ENCODE results near the gene DCLRE1C. TPM values are rescaled to one million over a fixed set of nuclear protein-coding genes. Genes with fewer than 3 reads are reported as not detected.
"Not testable (repeated sequence)": the region's sequence is repeated elsewhere in the genome, so short reads cannot be mapped to it uniquely, and the experiment has no call there.

DCLRE1C gene
- total RNA-seq, 1 experiment from 2014 or later, result 19.6 TPM

- peaks cover 33% of the 10 kb centered on the region for H3K4me1 ChIP-seq (ENCODE audit: low read length)
- DNase-seq, result peak; percentile 62
- no peaks in the 10 kb centered on the region for H3K9me3 ChIP-seq (ENCODE audit: low read length)
- H3K79me2 ChIP-seq (ENCODE audit: low read length), result peaks cover 57% of the 10 kb centered on the region
- H3K36me3 ChIP-seq (ENCODE audit: insufficient read depth, low read length), result peaks cover 13% of the 10 kb centered on the region
- H3K4me2 ChIP-seq (ENCODE audit: low read depth, low read length, poor library complexity, severe bottlenecking), result peak overlapping the region; percentile 75
- H3K27ac ChIP-seq (ENCODE audit: low read length), result peak overlapping the region; percentile 85
- H3K27me3 ChIP-seq (ENCODE audit: low read length), result no peaks in the 10 kb centered on the region
- H2AFZ ChIP-seq (ENCODE audit: low read length), result peak overlapping the region; percentile 76; the same call in 1 of the 2 replicates
- peak overlapping the region; percentile 79 for H3K4me3 ChIP-seq (ENCODE audit: low read length)
- H3K9me2 ChIP-seq (replicated peaks; ENCODE audit: insufficient read depth, low read length), result no peaks in the 10 kb centered on the region
- peaks cover 7% of the 10 kb centered on the region for H4K20me1 ChIP-seq (ENCODE audit: insufficient read depth, low read depth, low read length)
- peak overlapping the region; percentile 85 for H3K9ac ChIP-seq (ENCODE audit: low read length)
Observed at GRCh38 chr10:14953424-14954000, 384 bp downstream of the DCLRE1C start.

GRCh38 chr10:14952851-14953423 is 959 bp downstream of the DCLRE1C start:
- Histone ChIP-seq H3K9me3 (ENCODE audit: low read length) (no peaks in the 10 kb centered on the region), H3K27me3 (ENCODE audit: low read length) (no peaks in the 10 kb centered on the region), H3K9me2 (replicated peaks; ENCODE audit: insufficient read depth, low read length) (no peaks in the 10 kb centered on the region), H3K36me3 (ENCODE audit: insufficient read depth, low read length) (peaks cover 18% of the 10 kb centered on the region), H3K4me2 (ENCODE audit: low read depth, low read length, poor library complexity, severe bottlenecking) (peak overlapping the region; percentile 75), H3K27ac (ENCODE audit: low read length) (peak overlapping the region; percentile 85), H3K9ac (ENCODE audit: low read length) (peak overlapping the region; percentile 85), H2AFZ (ENCODE audit: low read length) (no peak overlapping the region), H3K4me1 (ENCODE audit: low read length) (peaks cover 33% of the 10 kb centered on the region), H3K4me3 (ENCODE audit: low read length) (peak overlapping the region; percentile 79), H3K79me2 (ENCODE audit: low read length) (peaks cover 63% of the 10 kb centered on the region), H4K20me1 (ENCODE audit: insufficient read depth, low read depth, low read length) (peaks cover 7% of the 10 kb centered on the region)
- peak; percentile 52 for DNase-seq

GRCh38 chr10:14949291-14949690 is 4.6 kb downstream of the DCLRE1C start:
- Histone ChIP-seq H3K27me3 (ENCODE audit: low read length) (no peaks in the 10 kb centered on the region), H3K9me3 (ENCODE audit: low read length) (no peaks in the 10 kb centered on the region), H3K9ac (ENCODE audit: low read length) (no peak overlapping the region), H4K20me1 (ENCODE audit: insufficient read depth, low read depth, low read length) (peaks cover 7% of the 10 kb centered on the region), H3K4me1 (ENCODE audit: low read length) (peaks cover 25% of the 10 kb centered on the region), H3K27ac (ENCODE audit: low read length) (no peak overlapping the region), H3K36me3 (ENCODE audit: insufficient read depth, low read length) (peaks cover 42% of the 10 kb centered on the region), H2AFZ (ENCODE audit: low read length) (no peak overlapping the region), H3K79me2 (ENCODE audit: low read length) (peaks cover 82% of the 10 kb centered on the region), H3K9me2 (replicated peaks; ENCODE audit: insufficient read depth, low read length) (no peaks in the 10 kb centered on the region), H3K4me2 (ENCODE audit: low read depth, low read length, poor library complexity, severe bottlenecking) (no peak overlapping the region), H3K4me3 (ENCODE audit: low read length) (no peak overlapping the region)
- DNase-seq, result no peak

- Histone ChIP-seq H3K4me1 (ENCODE audit: low read length) (peaks cover 19% of the 10 kb centered on the region), H3K9ac (ENCODE audit: low read length) (no peak overlapping the region), H3K79me2 (ENCODE audit: low read length) (peaks cover 66% of the 10 kb centered on the region), H3K27ac (ENCODE audit: low read length) (no peak overlapping the region), H3K27me3 (ENCODE audit: low read length) (no peaks in the 10 kb centered on the region), H3K9me2 (replicated peaks; ENCODE audit: insufficient read depth, low read length) (no peaks in the 10 kb centered on the region), H3K4me3 (ENCODE audit: low read length) (no peak overlapping the region), H2AFZ (ENCODE audit: low read length) (no peak overlapping the region), H3K9me3 (ENCODE audit: low read length) (no peaks in the 10 kb centered on the region), H3K36me3 (ENCODE audit: insufficient read depth, low read length) (peaks cover 42% of the 10 kb centered on the region), H4K20me1 (ENCODE audit: insufficient read depth, low read depth, low read length) (peaks cover 7% of the 10 kb centered on the region), H3K4me2 (ENCODE audit: low read depth, low read length, poor library complexity, severe bottlenecking) (no peak overlapping the region)
- DNase-seq, result no peak
Observed at GRCh38 chr10:14947268-14947667, 6.6 kb downstream of the DCLRE1C start.

- DNase-seq, result no peak
- Histone ChIP-seq H3K9me3 (ENCODE audit: low read length) (no peaks in the 10 kb centered on the region), H3K27me3 (ENCODE audit: low read length) (no peaks in the 10 kb centered on the region), H3K79me2 (ENCODE audit: low read length) (peaks cover 47% of the 10 kb centered on the region), H3K9me2 (replicated peaks; ENCODE audit: insufficient read depth, low read length) (no peaks in the 10 kb centered on the region), H3K27ac (ENCODE audit: low read length) (no peak overlapping the region), H3K36me3 (ENCODE audit: insufficient read depth, low read length) (peaks cover 42% of the 10 kb centered on the region), H3K4me1 (ENCODE audit: low read length) (no peaks in the 10 kb centered on the region), H3K4me3 (ENCODE audit: low read length) (no peak overlapping the region), H2AFZ (ENCODE audit: low read length) (no peak overlapping the region), H3K4me2 (ENCODE audit: low read depth, low read length, poor library complexity, severe bottlenecking) (no peak overlapping the region), H4K20me1 (ENCODE audit: insufficient read depth, low read depth, low read length) (peaks cover 5% of the 10 kb centered on the region), H3K9ac (ENCODE audit: low read length) (no peak overlapping the region)
Observed at GRCh38 chr10:14945108-14945507, 8.8 kb downstream of the DCLRE1C start.

GRCh38 chr10:14942950-14943338 is 11.0 kb downstream of the DCLRE1C start:
- not testable (repeated sequence) for H3K27me3 ChIP-seq (ENCODE audit: low read length); H3K4me1 ChIP-seq (ENCODE audit: low read length); H3K27ac ChIP-seq (ENCODE audit: low read length); DNase-seq; H3K4me2 ChIP-seq (ENCODE audit: low read depth, low read length, poor library complexity, severe bottlenecking); H3K9ac ChIP-seq (ENCODE audit: low read length); H4K20me1 ChIP-seq (ENCODE audit: insufficient read depth, low read depth, low read length); H2AFZ ChIP-seq (ENCODE audit: low read length); H3K9me3 ChIP-seq (ENCODE audit: low read length); H3K4me3 ChIP-seq (ENCODE audit: low read length); H3K9me2 ChIP-seq (replicated peaks; ENCODE audit: insufficient read depth, low read length)
- Histone ChIP-seq H3K36me3 (ENCODE audit: insufficient read depth, low read length) (peaks cover 30% of the 10 kb centered on the region), H3K79me2 (ENCODE audit: low read length) (peaks cover 34% of the 10 kb centered on the region)

- H3K4me3 ChIP-seq (ENCODE audit: low read length); H3K9me2 ChIP-seq (replicated peaks; ENCODE audit: insufficient read depth, low read length); H4K20me1 ChIP-seq (ENCODE audit: insufficient read depth, low read depth, low read length); H3K9me3 ChIP-seq (ENCODE audit: low read length); H3K9ac ChIP-seq (ENCODE audit: low read length); H3K27ac ChIP-seq (ENCODE audit: low read length); DNase-seq; H3K4me2 ChIP-seq (ENCODE audit: low read depth, low read length, poor library complexity, severe bottlenecking); H3K27me3 ChIP-seq (ENCODE audit: low read length); H2AFZ ChIP-seq (ENCODE audit: low read length); H3K4me1 ChIP-seq (ENCODE audit: low read length): not testable (repeated sequence)
- H3K36me3 ChIP-seq (ENCODE audit: insufficient read depth, low read length), result peaks cover 25% of the 10 kb centered on the region
- H3K79me2 ChIP-seq (ENCODE audit: low read length), result peaks cover 28% of the 10 kb centered on the region
Observed at GRCh38 chr10:14942147-14942949, 11.5 kb downstream of the DCLRE1C start.

- H4K20me1 ChIP-seq (ENCODE audit: insufficient read depth, low read depth, low read length); H3K4me3 ChIP-seq (ENCODE audit: low read length); H3K9me2 ChIP-seq (replicated peaks; ENCODE audit: insufficient read depth, low read length); H3K4me1 ChIP-seq (ENCODE audit: low read length); H3K27me3 ChIP-seq (ENCODE audit: low read length); H3K9me3 ChIP-seq (ENCODE audit: low read length); H2AFZ ChIP-seq (ENCODE audit: low read length); H3K4me2 ChIP-seq (ENCODE audit: low read depth, low read length, poor library complexity, severe bottlenecking); H3K9ac ChIP-seq (ENCODE audit: low read length); H3K27ac ChIP-seq (ENCODE audit: low read length): not testable (repeated sequence)
- DNase-seq, result peak; percentile 19
- Histone ChIP-seq H3K79me2 (ENCODE audit: low read length) (0 out of 2 replicates have a peak, but pooled peaks cover 15% of the 10 kb centered on the region), H3K36me3 (ENCODE audit: insufficient read depth, low read length) (peaks cover 13% of the 10 kb centered on the region)
Observed at GRCh38 chr10:14938971-14939370, 14.9 kb downstream of the DCLRE1C start.
